SH-SY5Y (cell line): ENCODE measurements around the gene PLPP2.

Source experiments
- GATA2 ChIP-seq: IDR thresholded peaks from 2 replicates; pipeline ENCODE4 v1.6.1; 2011; ENCODE audit warnings: mild to moderate bottlenecking, low read depth, low read length
- GATA3 ChIP-seq: IDR thresholded peaks from 2 replicates; pipeline ENCODE4 v1.6.1; 2011; ENCODE audit warnings: low read depth, mild to moderate bottlenecking, low read length, moderate library complexity

DNA sequence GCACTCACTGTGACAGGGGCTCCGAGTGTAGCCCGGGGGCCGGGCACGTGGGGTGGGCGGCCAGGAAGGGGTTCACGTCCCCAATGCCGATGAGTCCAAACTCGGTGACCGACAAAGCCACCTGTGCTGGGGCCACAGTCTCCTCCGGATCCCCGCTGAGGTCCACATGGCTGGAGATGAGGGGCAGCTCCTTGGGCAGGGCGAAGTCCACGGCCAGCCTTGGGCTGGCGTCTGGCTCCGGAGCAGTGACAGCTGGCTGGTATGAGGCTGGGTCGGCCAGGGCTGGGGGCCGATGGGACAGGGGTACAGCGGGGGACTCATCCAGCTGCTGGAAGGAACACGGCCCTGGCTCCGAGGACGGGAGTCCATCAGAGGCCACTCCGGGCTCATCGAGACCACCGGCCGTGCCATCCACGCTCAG is 15.9 kb upstream of the PLPP2 start:
- TF ChIP-seq GATA2 (no peak), GATA3 (no peak)
